Osteoblast (primary cell): ENCODE measurements around the gene ATP10D. TPM values are rescaled to one million over a fixed set of nuclear protein-coding genes. Genes with fewer than 3 reads are reported as not detected.

Experiments used
- DNase-seq: peaks from one replicate; pipeline ENCODE4 v3.0.0; 2011; ENCODE audit warnings: low spot score, mixed read lengths; ENCODE audit not compliant: insufficient read length; ENCODE audit errors: missing footprints
- H2AFZ ChIP-seq: 2 replicates; pipeline ENCODE4 v1.6.0; 2011; ENCODE audit warnings: mild to moderate bottlenecking, low read length
- H3K27ac ChIP-seq: 2 replicates; pipeline ENCODE4 v1.5.1; 2011; ENCODE audit warnings: mild to moderate bottlenecking, low read depth, low read length, moderate library complexity
- H3K27me3 ChIP-seq: 2 replicates; pipeline ENCODE4 v1.6.0; 2012; ENCODE audit warnings: mild to moderate bottlenecking, control low read depth, inconsistent platforms, low read length, moderate library complexity; ENCODE audit not compliant: insufficient read depth
- H3K36me3 ChIP-seq: 2 replicates; pipeline ENCODE4 v1.5.1; 2011; ENCODE audit warnings: mild to moderate bottlenecking, low read length, control low read depth, moderate library complexity; ENCODE audit not compliant: insufficient read depth
- H3K4me1 ChIP-seq: 2 replicates; pipeline ENCODE4 v1.5.1; 2011; ENCODE audit warnings: mild to moderate bottlenecking, low read length, control low read depth, moderate library complexity; ENCODE audit not compliant: insufficient read depth
- H3K4me2 ChIP-seq: 2 replicates; pipeline ENCODE4 v1.6.0; 2011; ENCODE audit warnings: mild to moderate bottlenecking, low read length; ENCODE audit not compliant: insufficient read depth
- H3K4me3 ChIP-seq: fragments of 200-600 bp; sonication (generic); 3 replicates; pipeline ENCODE4 v1.5.1; 2012; ENCODE audit warnings: mild to moderate bottlenecking, low read length, inconsistent platforms; ENCODE audit not compliant: insufficient read depth
- H3K79me2 ChIP-seq: 2 replicates; pipeline ENCODE4 v1.6.0; 2012; ENCODE audit warnings: mild to moderate bottlenecking, low read length, control low read depth, inconsistent platforms; ENCODE audit not compliant: insufficient read depth
- H3K9me3 ChIP-seq: 2 replicates; pipeline ENCODE4 v1.5.1; 2011; ENCODE audit warnings: low read depth, low read length, control low read depth
- H4K20me1 ChIP-seq: 2 replicates; pipeline ENCODE4 v1.6.0; 2012; ENCODE audit warnings: mild to moderate bottlenecking, low read length, control low read depth; ENCODE audit not compliant: insufficient read depth
- CTCF ChIP-seq: IDR thresholded peaks from 2 replicates; pipeline ENCODE4 v1.5.1; 2011; ENCODE audit warnings: mild to moderate bottlenecking, low read depth, low read length, moderate library complexity; ENCODE audit errors: extremely low read depth
- total RNA-seq: library from RNA; depleted of rRNA; stranded (reverse); fragments of >200 nt; gene quantifications from 2 replicates; pipeline ENCODE4 v1.2.3, GENCODE V29; 2012

Gene ATP10D
- total RNA-seq, 1 donor: 51.8 TPM

GRCh38 chr4:47533689-47534347 is 48.7 kb downstream of the ATP10D start:
- H3K36me3 ChIP-seq: peaks cover 42% of the 10 kb centered on the region
- peak overlapping the region; percentile 17 for H3K27ac ChIP-seq
- no peaks in the 10 kb centered on the region for H3K9me3 ChIP-seq
- H3K27me3 ChIP-seq: no peaks in the 10 kb centered on the region
- no peak overlapping the region for H3K4me2 ChIP-seq
- no peak overlapping the region for H2AFZ ChIP-seq
- H3K4me3 ChIP-seq: no peak overlapping the region
- no peak for DNase-seq
- TF ChIP-seq CTCF: no peak
- peaks cover 27% of the 10 kb centered on the region for H3K79me2 ChIP-seq
- H3K4me1 ChIP-seq: peaks cover 41% of the 10 kb centered on the region
- no peaks in the 10 kb centered on the region for H4K20me1 ChIP-seq

- Histone ChIP-seq H2AFZ (no peak overlapping the region), H3K27ac (no peak overlapping the region), H3K27me3 (no peaks in the 10 kb centered on the region), H3K9me3 (no peaks in the 10 kb centered on the region), H3K4me2 (no peak overlapping the region), H3K79me2 (peaks cover 21% of the 10 kb centered on the region), H4K20me1 (no peaks in the 10 kb centered on the region), H3K4me1 (peaks cover 38% of the 10 kb centered on the region), H3K4me3 (no peak overlapping the region), H3K36me3 (peaks cover 42% of the 10 kb centered on the region)
- DNase-seq: no peak
- TF ChIP-seq CTCF: no peak
Observed at GRCh38 chr4:47534772-47535171, 49.7 kb downstream of the ATP10D start.

GRCh38 chr4:47535567-47536147 is 50.6 kb downstream of the ATP10D start:
- H3K79me2 ChIP-seq: peaks cover 12% of the 10 kb centered on the region
- no peak overlapping the region for H2AFZ ChIP-seq
- no peak overlapping the region for H3K4me3 ChIP-seq
- H3K36me3 ChIP-seq: peaks cover 42% of the 10 kb centered on the region
- no peak overlapping the region for H3K4me2 ChIP-seq
- no peaks in the 10 kb centered on the region for H4K20me1 ChIP-seq
- H3K9me3 ChIP-seq: no peaks in the 10 kb centered on the region
- H3K4me1 ChIP-seq: peaks cover 34% of the 10 kb centered on the region
- no peak for TF ChIP-seq CTCF
- no peak overlapping the region for H3K27ac ChIP-seq
- no peak for DNase-seq
- H3K27me3 ChIP-seq: no peaks in the 10 kb centered on the region

GRCh38 chr4:47536966-47537365 is 51.9 kb downstream of the ATP10D start:
- no peaks in the 10 kb centered on the region for H3K27me3 ChIP-seq
- H2AFZ ChIP-seq: no peak overlapping the region
- H3K27ac ChIP-seq: no peak overlapping the region
- no peak for DNase-seq
- no peak overlapping the region for H3K4me3 ChIP-seq
- H3K9me3 ChIP-seq: no peaks in the 10 kb centered on the region
- no peak overlapping the region for H3K4me2 ChIP-seq
- H3K4me1 ChIP-seq: peaks cover 21% of the 10 kb centered on the region
- H3K79me2 ChIP-seq: peaks cover 12% of the 10 kb centered on the region
- TF ChIP-seq CTCF: no peak
- peaks cover 42% of the 10 kb centered on the region for H3K36me3 ChIP-seq
- H4K20me1 ChIP-seq: no peaks in the 10 kb centered on the region
